ENCODE measurements around the gene EOGT.

EOGT gene

GRCh38 chr3:68999605-69000004, 13.9 kb downstream of the EOGT start:
- DNase-seq (ENCODE audit: low read depth): peak; percentile 49
- TF ChIP-seq, protein P1, sequence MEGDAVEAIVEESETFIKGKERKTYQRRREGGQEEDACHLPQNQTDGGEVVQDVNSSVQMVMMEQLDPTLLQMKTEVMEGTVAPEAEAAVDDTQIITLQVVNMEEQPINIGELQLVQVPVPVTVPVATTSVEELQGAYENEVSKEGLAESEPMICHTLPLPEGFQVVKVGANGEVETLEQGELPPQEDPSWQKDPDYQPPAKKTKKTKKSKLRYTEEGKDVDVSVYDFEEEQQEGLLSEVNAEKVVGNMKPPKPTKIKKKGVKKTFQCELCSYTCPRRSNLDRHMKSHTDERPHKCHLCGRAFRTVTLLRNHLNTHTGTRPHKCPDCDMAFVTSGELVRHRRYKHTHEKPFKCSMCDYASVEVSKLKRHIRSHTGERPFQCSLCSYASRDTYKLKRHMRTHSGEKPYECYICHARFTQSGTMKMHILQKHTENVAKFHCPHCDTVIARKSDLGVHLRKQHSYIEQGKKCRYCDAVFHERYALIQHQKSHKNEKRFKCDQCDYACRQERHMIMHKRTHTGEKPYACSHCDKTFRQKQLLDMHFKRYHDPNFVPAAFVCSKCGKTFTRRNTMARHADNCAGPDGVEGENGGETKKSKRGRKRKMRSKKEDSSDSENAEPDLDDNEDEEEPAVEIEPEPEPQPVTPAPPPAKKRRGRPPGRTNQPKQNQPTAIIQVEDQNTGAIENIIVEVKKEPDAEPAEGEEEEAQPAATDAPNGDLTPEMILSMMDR (conservative IDR thresholded peaks at IDR 0.05; ENCODE audit: low read depth, low read length): no peak
- no peak overlapping the region for H3K4me3 ChIP-seq (ENCODE audit: low read depth, low read length)

DNA sequence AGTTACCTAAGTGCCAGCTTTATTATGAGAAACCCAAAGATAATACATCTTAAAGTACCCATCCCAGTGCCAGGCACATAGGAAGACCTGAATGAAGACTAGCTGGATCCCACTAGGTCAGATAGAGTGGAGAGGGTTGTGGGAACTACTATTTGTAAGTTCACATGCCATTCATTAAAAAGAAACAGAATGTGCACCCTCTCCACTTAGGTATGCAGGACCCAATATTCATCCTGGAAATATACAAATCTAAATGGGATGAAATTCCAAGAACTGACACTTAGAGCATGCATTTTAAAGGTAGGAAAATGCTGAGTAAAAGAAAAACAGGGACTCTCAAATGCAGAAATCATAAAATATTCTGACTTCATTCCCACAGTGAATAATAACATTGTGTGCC, 14.3 kb downstream of the EOGT start:
- TF ChIP-seq, protein P1 (conservative IDR thresholded peaks at IDR 0.05; ENCODE audit: low read depth, low read length): no peak
- DNase-seq (ENCODE audit: low read depth): no peak
- H3K4me3 ChIP-seq (ENCODE audit: low read depth, low read length): no peak overlapping the region

DNA sequence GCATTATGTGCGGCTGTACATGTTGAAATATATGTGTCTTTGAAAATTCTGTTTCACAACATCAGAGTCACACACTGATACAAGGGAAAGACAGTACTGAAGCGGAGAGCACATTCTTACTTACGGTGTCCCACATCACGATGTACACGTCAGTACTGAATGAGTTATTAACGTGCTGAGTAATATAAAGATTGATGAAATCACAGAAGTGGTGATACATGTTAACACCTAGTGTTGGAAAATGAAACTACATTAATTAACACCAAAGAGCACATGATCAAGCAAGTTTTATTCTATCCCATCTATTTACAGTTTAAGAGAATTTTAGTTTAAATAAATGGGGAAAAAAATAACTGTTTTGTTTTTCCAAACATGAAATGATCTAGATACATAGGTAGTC, 15.6 kb downstream of the EOGT start:
- no peak overlapping the region for H3K4me3 ChIP-seq (ENCODE audit: low read depth, low read length)
- TF ChIP-seq, protein P1 (conservative IDR thresholded peaks at IDR 0.05; ENCODE audit: low read depth, low read length): no peak
- no peak for DNase-seq (ENCODE audit: low read depth)

DNA sequence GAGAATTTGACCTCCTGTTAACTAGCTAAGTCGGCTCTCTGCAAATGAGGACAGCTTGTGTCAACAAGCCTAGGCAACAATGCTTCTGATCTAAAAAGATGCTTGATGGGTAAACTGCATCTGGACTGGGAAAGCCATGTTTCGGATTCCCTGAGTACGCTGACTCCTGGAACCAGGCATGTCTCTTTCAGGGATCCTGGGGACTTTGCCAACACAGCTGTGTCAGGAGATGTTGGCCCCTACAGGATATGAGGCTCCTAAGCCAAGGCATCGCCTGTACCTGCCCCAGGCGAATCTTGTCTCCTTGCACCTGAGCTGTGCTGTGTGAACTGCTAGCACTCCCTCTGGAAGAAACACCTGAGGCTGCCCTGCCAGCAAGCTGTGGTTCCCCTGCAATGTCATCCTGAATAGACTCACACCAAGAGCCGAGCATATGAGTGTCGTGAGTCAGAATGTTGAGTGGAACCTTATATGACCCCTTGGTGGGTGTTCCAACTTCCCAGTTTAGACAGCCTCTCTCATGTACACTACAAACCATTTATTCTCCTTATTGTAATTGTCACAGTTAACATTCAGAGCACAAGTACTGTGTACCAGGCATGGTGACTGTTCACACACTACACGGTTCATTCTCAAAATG, 17.0 kb downstream of the EOGT start:
- peak; percentile 70 for DNase-seq (ENCODE audit: low read depth)
- TF ChIP-seq, protein P1 (conservative IDR thresholded peaks at IDR 0.05; ENCODE audit: low read depth, low read length): no peak
- no peak overlapping the region for H3K4me3 ChIP-seq (ENCODE audit: low read depth, low read length)

- H3K4me3 ChIP-seq (ENCODE audit: low read depth, low read length): no peak overlapping the region
- DNase-seq (ENCODE audit: low read depth): peak; percentile 85
- TF ChIP-seq, protein P1 (conservative IDR thresholded peaks at IDR 0.05; ENCODE audit: low read depth, low read length): no peak
Measured at GRCh38 chr3:68988740-68989139, 24.7 kb downstream of the EOGT start.

DNA sequence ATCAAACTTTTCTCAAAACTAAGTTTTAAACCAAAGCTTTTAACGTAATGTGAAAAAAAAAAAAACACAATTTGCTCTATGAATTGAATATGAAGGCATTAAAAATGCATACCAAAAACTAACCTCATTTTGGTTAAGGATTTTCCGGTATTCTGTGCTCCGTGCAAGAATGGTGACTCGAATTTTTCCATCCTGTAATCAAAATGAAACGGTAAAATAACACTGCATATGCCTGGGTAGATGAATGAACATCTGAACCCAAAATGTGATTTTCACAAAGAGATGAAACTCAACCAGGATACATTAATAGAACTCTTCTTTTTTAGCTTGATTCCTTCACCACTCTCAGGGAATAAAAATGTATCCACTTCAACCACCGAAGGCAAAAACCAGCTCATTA, 26.2 kb downstream of the EOGT start:
- H3K4me3 ChIP-seq (ENCODE audit: low read depth, low read length): no peak overlapping the region
- TF ChIP-seq, protein P1 (conservative IDR thresholded peaks at IDR 0.05; ENCODE audit: low read depth, low read length): no peak
- no peak for DNase-seq (ENCODE audit: low read depth)

- no peak for DNase-seq (ENCODE audit: low read depth)
- H3K4me3 ChIP-seq (ENCODE audit: low read depth, low read length): no peak overlapping the region
- TF ChIP-seq, protein P1 (conservative IDR thresholded peaks at IDR 0.05; ENCODE audit: low read depth, low read length): no peak
Measured at GRCh38 chr3:68986496-68987208, 26.8 kb downstream of the EOGT start.
